ENCODE measurements around the gene RPL13. TPM values are rescaled to one million over a fixed set of nuclear protein-coding genes. Genes with fewer than 3 reads are reported as not detected.
"Not testable (repeated sequence)": the region's sequence is repeated elsewhere in the genome, so short reads cannot be mapped to it uniquely, and the experiment has no call there.

RPL13 gene
- total and polyA plus RNA-seq, 10 donors = 2,154 to 16,278 (median 6,788) TPM

- Histone ChIP-seq H3K4me1 (peaks cover 0 to 18% (median 8%) of the 10 kb centered on the region in 6 donors), H3K27ac (no peak overlapping the region), H3K27me3 (replicated peaks in 1 of 7) (no peaks in the 10 kb centered on the region), H3K9me3 (no peaks in the 10 kb centered on the region), H3K4me3 (no peak overlapping the region), H3K36me3 (no peaks in the 10 kb centered on the region)
- WGBS, 5 donors = 65 to 72% (median 69%) methylated on average over 21 to 25 of the region's 25 CpGs
- TF ChIP-seq, protein P1, sequence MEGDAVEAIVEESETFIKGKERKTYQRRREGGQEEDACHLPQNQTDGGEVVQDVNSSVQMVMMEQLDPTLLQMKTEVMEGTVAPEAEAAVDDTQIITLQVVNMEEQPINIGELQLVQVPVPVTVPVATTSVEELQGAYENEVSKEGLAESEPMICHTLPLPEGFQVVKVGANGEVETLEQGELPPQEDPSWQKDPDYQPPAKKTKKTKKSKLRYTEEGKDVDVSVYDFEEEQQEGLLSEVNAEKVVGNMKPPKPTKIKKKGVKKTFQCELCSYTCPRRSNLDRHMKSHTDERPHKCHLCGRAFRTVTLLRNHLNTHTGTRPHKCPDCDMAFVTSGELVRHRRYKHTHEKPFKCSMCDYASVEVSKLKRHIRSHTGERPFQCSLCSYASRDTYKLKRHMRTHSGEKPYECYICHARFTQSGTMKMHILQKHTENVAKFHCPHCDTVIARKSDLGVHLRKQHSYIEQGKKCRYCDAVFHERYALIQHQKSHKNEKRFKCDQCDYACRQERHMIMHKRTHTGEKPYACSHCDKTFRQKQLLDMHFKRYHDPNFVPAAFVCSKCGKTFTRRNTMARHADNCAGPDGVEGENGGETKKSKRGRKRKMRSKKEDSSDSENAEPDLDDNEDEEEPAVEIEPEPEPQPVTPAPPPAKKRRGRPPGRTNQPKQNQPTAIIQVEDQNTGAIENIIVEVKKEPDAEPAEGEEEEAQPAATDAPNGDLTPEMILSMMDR (IDR thresholded peaks at IDR 0.05 in 8 of 11, conservative IDR thresholded peaks at IDR 0.05 in 3 of 11) = no peak
- TF ChIP-seq POLR2AphosphoS5 (IDR thresholded peaks at IDR 0.05) (no peak), POLR2A (IDR thresholded peaks at IDR 0.05) (no peak)
- no peak for DNase-seq
- intact Hi-C loops (cut with DNase I; ENCODE audit: low total_unique reads) = no loop called here
Measured at GRCh38 chr16:89584768-89585549, 24.5 kb downstream of the RPL13 start.

- Histone ChIP-seq H3K27me3 (replicated peaks in 1 of 7) (no peaks in the 10 kb centered on the region), H3K9me3 (no peaks in the 10 kb centered on the region), H3K27ac (no peak overlapping the region), H3K36me3 (no peaks in the 10 kb centered on the region), H3K4me1 (peaks cover 0 to 18% (median 8%) of the 10 kb centered on the region in 6 donors), H3K4me3 (no peak overlapping the region)
- no peak for DNase-seq
- 70 to 84% (median 79%) methylated on average over 6 to 7 of the region's 7 CpGs for WGBS, 5 donors
- TF ChIP-seq POLR2AphosphoS5 (IDR thresholded peaks at IDR 0.05) (no peak), POLR2A (IDR thresholded peaks at IDR 0.05) (no peak)
- TF ChIP-seq, protein P1 (IDR thresholded peaks at IDR 0.05 in 8 of 11, conservative IDR thresholded peaks at IDR 0.05 in 3 of 11) = no peak
- intact Hi-C loops (cut with DNase I; ENCODE audit: low total_unique reads) = no loop called here
Measured at GRCh38 chr16:89586218-89586617, 25.7 kb downstream of the RPL13 start.

- Histone ChIP-seq H3K9me3 (no peaks in the 10 kb centered on the region), H3K36me3 (no peaks in the 10 kb centered on the region), H3K4me3 (no peak overlapping the region), H3K27me3 (replicated peaks in 1 of 7) (no peaks in the 10 kb centered on the region), H3K4me1 (peaks cover 0 to 18% (median 7%) of the 10 kb centered on the region in 6 donors), H3K27ac (no peak overlapping the region)
- intact Hi-C loops (cut with DNase I; ENCODE audit: low total_unique reads) = no loop called here
- WGBS, 5 donors = 74 to 93% (median 78%) methylated on average over 3 to 22 of the region's 25 CpGs
- TF ChIP-seq POLR2AphosphoS5 (IDR thresholded peaks at IDR 0.05) (no peak), POLR2A (IDR thresholded peaks at IDR 0.05) (no peak)
- TF ChIP-seq, protein P1 (IDR thresholded peaks at IDR 0.05 in 8 of 11, conservative IDR thresholded peaks at IDR 0.05 in 3 of 11) = no peak
- no peak for DNase-seq
Measured at GRCh38 chr16:89586853-89587252, 26.4 kb downstream of the RPL13 start.

- H3K9me3 ChIP-seq; intact Hi-C loops (cut with DNase I; ENCODE audit: low total_unique reads): not testable (repeated sequence)
- WGBS, 5 donors = 95 to 99% (median 98%) methylated on average over 9 to 26 of the region's 36 CpGs
Measured at GRCh38 chr16:89587676-89588075, 27.2 kb downstream of the RPL13 start.

More at GRCh38 chr16:89587676-89588075, 27.2 kb downstream of the RPL13 start:
- DNase-seq; H3K36me3 ChIP-seq; H3K27ac ChIP-seq; H3K27me3 ChIP-seq (replicated peaks in 1 of 7); H3K4me3 ChIP-seq: not testable (repeated sequence)
- H3K4me1 ChIP-seq = peaks cover 0 to 13% (median under 1%) of the 10 kb centered on the region in 6 donors
